Adrenal gland (tissue), 5 donors: ENCODE measurements around the gene MEIOB.

Experiments used
- CTCF ChIP-seq, 6 experiments: fragments of 450-650 bp in 4 of 6; fragments of 200-600 bp in 2 of 6; sonication (generic) in 1 of 6; IDR thresholded peaks; 1 replicate in 5 of 6; 2 replicates in 1 of 6; pipeline versions ENCODE4 v1.5.1 to v1.8.0; 2016 to 2021; ENCODE audit warnings: antibody characterized with exemption in 6 of 6, mild to moderate bottlenecking in 2 of 6, moderate library complexity in 1 of 6
- POLR2A ChIP-seq, 2 donors: fragments of 450-650 bp; IDR thresholded peaks; one replicate each; pipeline ENCODE4 v1.6.1; 2017; ENCODE audit warnings: antibody characterized with exemption in 2 of 2, mild to moderate bottlenecking in 2 of 2, moderate library complexity in 1 of 2
- donor health status: DM: no; HTN: no; CAD: no.

- no peak for TF ChIP-seq CTCF (IDR thresholded peaks at IDR 0.05)
- no peak for TF ChIP-seq POLR2A (IDR thresholded peaks at IDR 0.05)
These were observed 14.4 kb downstream of the MEIOB start for GRCh38 chr16:1857433-1858097.
